Stomach smooth muscle (tissue), 2 donors: ENCODE results near the gene COX19.

Experiments used
- H3K27ac ChIP-seq: one replicate; pipeline ENCODE4 v1.7.0; 2013; ENCODE audit warnings: mild to moderate bottlenecking, low read length, inconsistent platforms
- H3K27me3 ChIP-seq, 2 donors: one replicate each; pipeline ENCODE4 v1.7.0; 2013; ENCODE audit warnings: low read length in 2 of 2; ENCODE audit not compliant: insufficient read depth in 2 of 2, control insufficient read depth in 1 of 2
- H3K36me3 ChIP-seq, 2 donors: one replicate each; pipeline ENCODE4 v1.7.0; 2013; ENCODE audit warnings: low read length in 2 of 2; ENCODE audit not compliant: control insufficient read depth in 2 of 2, insufficient read depth in 2 of 2
- H3K4me1 ChIP-seq: one replicate; pipeline ENCODE4 v1.7.0; 2013; ENCODE audit warnings: low read length; ENCODE audit not compliant: control insufficient read depth, insufficient read depth
- H3K4me3 ChIP-seq, 2 donors: one replicate each; pipeline ENCODE4 v1.7.0; 2013; ENCODE audit warnings: low read length in 2 of 2
- H3K9ac ChIP-seq, 2 donors: one replicate each; pipeline ENCODE4 v1.7.0; 2013; ENCODE audit warnings: low read length in 2 of 2, mild to moderate bottlenecking in 1 of 2
- H3K9me3 ChIP-seq, 2 donors: one replicate each; pipeline ENCODE4 v1.7.0; 2013; ENCODE audit warnings: low read length in 2 of 2; ENCODE audit not compliant: control insufficient read depth in 2 of 2
- donor health status: healthy.
- donor health status: Pancreatic carcinoma.

The COX19 gene

DNA sequence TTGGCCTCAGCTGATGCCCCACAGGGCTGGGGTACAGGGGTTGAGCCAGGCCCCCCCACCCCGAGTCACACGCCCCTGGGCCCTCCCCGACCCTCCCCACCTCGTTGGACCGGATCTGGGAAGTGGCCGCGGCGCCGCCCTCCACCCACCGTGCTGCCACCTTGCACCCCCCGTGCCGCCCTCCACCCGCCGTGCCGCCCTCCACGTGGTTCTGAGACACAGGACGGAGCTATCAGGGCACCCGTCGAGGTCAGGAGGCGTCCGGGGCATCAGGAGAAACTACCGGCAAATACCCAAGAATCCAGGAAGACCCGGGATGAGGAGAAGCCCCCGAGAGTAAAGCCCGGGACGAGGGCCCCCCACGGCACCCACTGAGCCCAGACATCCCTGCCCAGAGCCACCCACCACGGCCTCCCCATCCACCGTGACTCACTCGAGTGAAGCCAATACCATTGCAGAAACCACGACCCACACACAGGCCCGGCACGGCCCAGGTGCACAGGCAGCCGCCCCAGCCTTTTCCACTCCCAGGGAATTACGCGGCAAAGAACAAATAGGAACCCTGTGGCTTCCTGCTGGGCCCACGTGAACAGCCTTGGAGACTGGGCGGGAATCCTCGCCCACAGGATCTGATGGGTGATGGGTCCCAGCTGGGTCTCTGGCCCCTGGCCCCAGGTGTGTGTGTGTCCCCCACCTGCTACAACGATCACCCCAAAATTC lies 54.8 kb downstream of the COX19 start:
- H3K4me3 ChIP-seq: no peak overlapping the region
- H3K9ac ChIP-seq: no peak overlapping the region
- H3K27me3 ChIP-seq: no peaks in the 10 kb centered on the region
- H3K36me3 ChIP-seq: peaks cover 0 to 4% of the 10 kb centered on the region in 2 donors
- H3K27ac ChIP-seq: no peak overlapping the region
- peaks cover 24% of the 10 kb centered on the region for H3K4me1 ChIP-seq
- H3K9me3 ChIP-seq: no peaks in the 10 kb centered on the region

DNA sequence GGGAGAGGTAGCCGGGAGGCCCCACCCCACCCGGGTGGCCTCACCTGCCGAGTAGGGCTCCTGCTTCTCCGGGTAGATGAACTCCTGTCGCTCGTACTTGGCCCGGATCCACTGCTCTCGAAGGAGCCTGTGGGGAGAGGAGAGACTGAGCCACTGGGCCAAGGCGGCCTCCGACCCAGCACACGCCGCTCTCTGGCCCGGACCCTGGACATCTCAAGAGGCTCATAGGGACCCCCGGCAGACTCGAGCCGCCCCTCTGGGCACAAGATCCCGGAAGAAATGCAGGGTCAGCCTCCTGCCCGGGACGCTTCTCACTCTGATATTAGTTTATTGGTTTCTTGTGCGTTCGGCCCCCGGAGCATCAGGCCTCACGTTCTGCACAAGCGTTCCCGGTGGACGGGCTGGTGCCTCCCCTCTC lies 55.4 kb downstream of the COX19 start:
- Histone ChIP-seq H3K4me1 (peaks cover 22% of the 10 kb centered on the region), H3K27me3 (no peaks in the 10 kb centered on the region), H3K9me3 (no peaks in the 10 kb centered on the region), H3K36me3 (peaks cover 0 to 4% of the 10 kb centered on the region in 2 donors), H3K27ac (no peak overlapping the region), H3K9ac (no peak overlapping the region), H3K4me3 (no peak overlapping the region)

DNA sequence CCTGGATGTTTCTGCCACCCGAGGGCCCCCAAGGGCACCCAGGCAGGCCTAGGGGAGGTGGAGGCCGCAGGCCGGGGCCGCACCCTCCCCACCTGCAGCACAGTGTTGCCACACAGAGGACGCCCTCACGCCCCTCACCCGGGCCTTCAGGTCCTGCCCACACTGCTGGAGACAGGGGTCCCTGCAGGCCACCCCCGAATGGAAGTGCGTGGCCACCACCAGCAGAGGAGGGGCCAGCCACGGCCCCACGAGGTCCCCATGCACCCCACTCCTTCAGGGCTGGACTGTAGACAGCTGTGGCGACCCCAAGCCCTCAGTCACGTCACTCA lies 56.3 kb downstream of the COX19 start:
- H3K9me3 ChIP-seq: no peaks in the 10 kb centered on the region
- H3K4me1 ChIP-seq: peaks cover 21% of the 10 kb centered on the region
- H3K27ac ChIP-seq: no peak overlapping the region
- no peak overlapping the region for H3K4me3 ChIP-seq
- H3K27me3 ChIP-seq: no peaks in the 10 kb centered on the region
- peaks cover 0 to 4% of the 10 kb centered on the region in 2 donors for H3K36me3 ChIP-seq
- no peak overlapping the region for H3K9ac ChIP-seq

DNA sequence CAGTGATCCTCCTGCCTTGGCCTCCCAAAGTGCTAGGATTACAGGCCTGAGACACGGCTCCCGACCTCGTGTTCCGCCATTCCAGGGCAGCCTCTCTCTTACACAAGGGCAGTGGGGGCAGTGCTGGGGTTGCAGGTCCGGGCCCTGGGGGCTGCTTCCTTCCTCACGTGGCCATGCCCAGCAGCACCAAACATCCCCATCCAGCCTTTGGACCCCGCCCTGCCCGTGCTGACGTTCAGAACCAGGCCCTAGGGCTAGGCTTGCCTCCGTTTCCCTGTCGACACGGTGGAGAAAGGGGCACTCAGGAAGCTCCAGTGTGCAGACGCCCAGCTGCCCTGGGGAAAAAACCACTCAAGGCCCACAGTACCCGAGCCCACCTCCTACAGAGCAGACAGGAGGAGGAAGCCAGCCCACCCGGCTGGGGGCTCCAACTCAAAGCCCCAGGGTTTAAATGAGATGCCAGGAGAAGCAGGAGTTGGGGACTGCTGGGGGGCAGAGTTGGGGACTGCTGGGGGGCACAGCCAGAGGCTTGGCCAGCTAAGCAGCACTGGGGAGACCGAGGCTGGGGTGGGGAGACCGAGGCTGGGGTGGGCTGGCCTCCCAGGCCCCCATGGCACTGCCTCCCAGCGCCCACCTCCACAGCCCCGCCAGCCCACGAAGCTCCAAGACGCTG lies 56.8 kb downstream of the COX19 start:
- Histone ChIP-seq H3K9ac (no peak overlapping the region), H3K36me3 (peaks cover 0 to 4% of the 10 kb centered on the region in 2 donors), H3K4me3 (no peak overlapping the region), H3K9me3 (no peaks in the 10 kb centered on the region), H3K27ac (no peak overlapping the region), H3K27me3 (no peaks in the 10 kb centered on the region), H3K4me1 (peaks cover 21% of the 10 kb centered on the region)

DNA sequence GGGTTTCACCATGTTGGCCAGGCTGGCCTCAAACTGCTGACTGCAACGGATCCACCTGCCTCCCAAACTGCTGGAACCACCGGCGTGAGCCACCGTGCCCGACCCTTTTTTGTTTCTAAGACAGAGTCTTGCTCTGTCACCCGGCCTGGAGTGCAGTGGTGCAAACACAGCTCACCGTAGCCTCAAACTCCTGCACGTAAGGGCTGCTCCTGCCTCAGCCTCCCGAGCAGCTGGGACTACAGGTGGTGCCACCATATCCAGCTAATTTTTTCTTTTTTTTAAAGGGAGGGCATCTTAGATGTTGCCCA lies 57.3 kb downstream of the COX19 start:
- H3K27ac ChIP-seq: no peak overlapping the region
- peaks cover 21% of the 10 kb centered on the region for H3K4me1 ChIP-seq
- no peaks in the 10 kb centered on the region for H3K27me3 ChIP-seq

DNA sequence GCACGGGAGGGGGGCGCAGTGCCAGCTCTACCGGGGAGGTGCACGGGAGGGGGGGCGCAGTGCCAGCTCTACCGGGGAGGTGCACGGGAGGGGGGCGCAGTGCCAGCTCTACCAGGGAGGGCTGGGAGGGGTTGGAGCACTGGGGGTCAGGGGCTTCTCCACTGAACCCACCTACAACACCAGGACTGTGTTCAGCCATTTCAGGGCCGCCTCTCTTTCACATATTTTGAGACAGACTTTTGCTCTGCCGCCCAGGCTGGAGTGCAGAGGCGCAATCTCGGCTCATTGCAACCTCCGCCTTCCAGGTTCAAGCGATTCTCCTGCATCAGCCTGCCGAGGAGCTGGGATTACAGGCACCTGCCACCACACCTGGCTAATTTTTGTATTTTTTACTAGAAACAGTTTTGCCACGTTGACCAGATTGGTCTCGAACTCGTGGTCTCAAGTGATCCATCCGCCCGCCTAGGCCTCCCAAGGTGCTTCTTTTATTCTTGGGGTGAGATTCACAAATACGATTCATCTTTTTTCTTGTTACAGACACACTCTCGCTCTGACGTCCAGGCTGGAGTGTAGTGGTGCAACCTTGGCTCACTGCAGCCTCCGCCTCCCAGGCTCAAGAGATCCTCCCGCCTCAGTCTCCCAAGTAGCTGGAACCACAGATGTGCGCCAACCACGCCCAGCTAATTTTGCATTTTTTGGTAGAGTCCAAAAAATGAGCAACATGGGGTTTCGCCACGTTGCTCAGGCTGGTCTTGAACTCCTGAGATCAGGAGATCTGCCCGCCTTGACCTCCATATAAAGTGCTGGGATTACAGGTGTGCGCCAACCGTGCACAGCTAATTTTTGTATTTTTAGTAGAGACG lies 57.9 kb downstream of the COX19 start:
- H3K4me3 ChIP-seq: no peak overlapping the region
- peaks cover 21% of the 10 kb centered on the region for H3K4me1 ChIP-seq
- H3K9me3 ChIP-seq: no peaks in the 10 kb centered on the region
- H3K36me3 ChIP-seq: peaks cover 0 to 4% of the 10 kb centered on the region in 2 donors
- H3K27ac ChIP-seq: no peak overlapping the region
- no peak overlapping the region for H3K9ac ChIP-seq
- H3K27me3 ChIP-seq: no peaks in the 10 kb centered on the region

More for the DNA sequence above, 57.3 kb downstream of the COX19 start:
- peaks cover 0 to 4% of the 10 kb centered on the region in 2 donors for H3K36me3 ChIP-seq
- H3K9me3 ChIP-seq: no peaks in the 10 kb centered on the region
- no peak overlapping the region for H3K4me3 ChIP-seq
- H3K9ac ChIP-seq: no peak overlapping the region

DNA sequence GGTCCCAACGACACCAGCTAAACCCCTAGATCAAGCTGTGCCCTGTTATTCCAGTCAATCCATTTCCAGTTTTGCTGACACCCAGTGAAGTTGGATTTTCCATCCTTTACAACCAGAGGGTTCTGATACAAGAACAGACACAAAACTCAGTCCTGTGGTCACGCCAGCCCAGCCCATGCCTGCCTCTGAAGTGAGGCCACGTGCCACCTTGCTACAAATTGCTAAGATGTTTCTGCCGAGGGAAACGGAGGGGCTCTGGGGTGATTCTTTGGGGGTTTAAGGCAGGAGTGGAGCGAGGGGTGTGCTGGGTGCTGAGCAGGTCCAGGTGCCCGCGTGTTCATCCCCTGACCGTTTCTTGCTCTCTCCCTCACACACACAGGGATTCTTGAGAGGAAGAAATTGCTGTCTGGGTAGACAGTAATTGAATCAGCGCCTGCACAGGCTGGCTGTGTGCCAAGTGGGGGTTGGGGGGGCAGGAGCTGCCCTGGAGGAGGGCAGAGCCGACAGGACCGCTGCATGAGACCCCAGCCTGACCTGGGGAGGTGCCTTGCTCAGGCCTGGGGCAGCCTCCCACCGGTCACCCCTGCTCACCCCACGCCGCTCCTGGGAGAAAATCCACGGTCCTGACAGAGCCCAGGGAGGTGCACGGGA lies 58.9 kb downstream of the COX19 start:
- H3K9me3 ChIP-seq: no peaks in the 10 kb centered on the region
- H3K4me3 ChIP-seq: peak overlapping the region in 1 of 2 donors; percentile 47
- H3K27me3 ChIP-seq: no peaks in the 10 kb centered on the region
- no peak overlapping the region for H3K9ac ChIP-seq
- no peak overlapping the region for H3K27ac ChIP-seq
- H3K4me1 ChIP-seq: peaks cover 18% of the 10 kb centered on the region
- H3K36me3 ChIP-seq: peaks cover 0 to 4% of the 10 kb centered on the region in 2 donors
